ENCODE data around the gene PRPF40B. TPM values are rescaled to one million over a fixed set of nuclear protein-coding genes. Genes with fewer than 3 reads are reported as not detected.

Gene PRPF40B
- total and polyA plus RNA-seq, 9 of the 15 experiments (the other 6 are each of a cell fraction or from before 2014, with no cell fraction given) = 0.55 to 10.6 (median 4.8) TPM

- TF ChIP-seq SP2 (IDR thresholded peaks at IDR 0.05; ENCODE audit: extremely low read depth, low read depth, low read length, poor library complexity, severe bottlenecking) (no peak), ZZZ3 (IDR thresholded peaks at IDR 0.05) (no peak), POLR2A (conservative IDR thresholded peaks at IDR 0.05) (peak; percentile 89), TAF1 (IDR thresholded peaks at IDR 0.05; ENCODE audit: control insufficient read depth, extremely low read depth, insufficient read depth, low read length, severe bottlenecking) (peak; percentile 71), ZFP91 (CRISPR knock-in tag; IDR thresholded peaks at IDR 0.05) (no peak), FOXP1 (CRISPR knock-in tag; IDR thresholded peaks at IDR 0.05) (0 out of 2 replicates have a peak, but pooled peaks have one; percentile 38), GATA2 (CRISPR knock-in tag; IDR thresholded peaks at IDR 0.05) (no peak), ZKSCAN8 (CRISPR knock-in tag; IDR thresholded peaks at IDR 0.05) (no peak), ZNF395 (CRISPR knock-in tag; IDR thresholded peaks at IDR 0.05) (0 out of 2 replicates have a peak, but pooled peaks have one; percentile 11), SP1 (CRISPR knock-in tag; IDR thresholded peaks at IDR 0.05) (peak; percentile 61; the same call in 1 of the 2 replicates), ZBTB9 (CRISPR knock-in tag; IDR thresholded peaks at IDR 0.05) (0 out of 2 replicates have a peak, but pooled peaks have one; percentile 36), DDX20 (tag; IDR thresholded peaks at IDR 0.05; ENCODE audit: low read depth) (no peak), SAFB2 (IDR thresholded peaks at IDR 0.05; ENCODE audit: borderline replicate concordance, low read depth, low read length, severe bottlenecking) (no peak), CREM (IDR thresholded peaks at IDR 0.05; ENCODE audit: low read depth) (0 out of 2 replicates have a peak, but pooled peaks have one; percentile 15), PBX2 (CRISPR knock-in tag; IDR thresholded peaks at IDR 0.05; ENCODE audit: low read depth) (0 out of 2 replicates have a peak, but pooled peaks have one; percentile 10), PBX2 (tag; conservative IDR thresholded peaks at IDR 0.05; ENCODE audit: low read depth) (no peak), STAT5B (CRISPR knock-in tag; IDR thresholded peaks at IDR 0.05) (no peak), TFAP4 (CRISPR knock-in tag; IDR thresholded peaks at IDR 0.05; ENCODE audit: borderline replicate concordance) (peak; percentile 98), SNAPC5 (CRISPR knock-in tag; IDR thresholded peaks at IDR 0.05) (no peak)
These were observed at the start of gene PRPF40B (continued) for GRCh38 chr12:49623142-49623904.

Measured in K562 (cell line).